ENCODE measurements around the gene CITED4. TPM values are rescaled to one million over a fixed set of nuclear protein-coding genes. Genes with fewer than 3 reads are reported as not detected.

Gene CITED4
- total RNA-seq, 1 experiment from 2014 or later, result not detected

Other genes with a start within 250 kb of the CITED4 start
- gene RIMS3, start 196.7 kb downstream of the CITED4 start, total RNA-seq (2014; rRNA removed; shearing (Covaris generic)), result 0.23 and 0.57 TPM in 2 replicates
- 35.8 and 54.1 TPM in 2 replicates for gene NFYC, start 170.7 kb downstream of the CITED4 start, total RNA-seq (2014; rRNA removed; shearing (Covaris generic))
- gene KCNQ4, start 78.6 kb downstream of the CITED4 start, total RNA-seq (2014; rRNA removed; shearing (Covaris generic)), result 0.06 TPM in 1 of 2 replicates, not detected in the other
- 61.8 and 71.4 TPM in 2 replicates for gene CTPS1, start 117.3 kb upstream of the CITED4 start, total RNA-seq (2014; rRNA removed; shearing (Covaris generic))
- 0.17 TPM in 1 of 2 replicates, not detected in the other for gene SLFNL1, start 159.4 kb upstream of the CITED4 start, total RNA-seq (2014; rRNA removed; shearing (Covaris generic))